ENCODE data around the gene RPL31. TPM values are rescaled to one million over a fixed set of nuclear protein-coding genes. Genes with fewer than 3 reads are reported as not detected.
"Not testable (repeated sequence)": the region's sequence is repeated elsewhere in the genome, so short reads cannot be mapped to it uniquely, and the experiment has no call there.

The RPL31 gene
- total RNA-seq, 6 experiments from 2014 or later: 947 to 1,348 (median 1,137) TPM

DNA sequence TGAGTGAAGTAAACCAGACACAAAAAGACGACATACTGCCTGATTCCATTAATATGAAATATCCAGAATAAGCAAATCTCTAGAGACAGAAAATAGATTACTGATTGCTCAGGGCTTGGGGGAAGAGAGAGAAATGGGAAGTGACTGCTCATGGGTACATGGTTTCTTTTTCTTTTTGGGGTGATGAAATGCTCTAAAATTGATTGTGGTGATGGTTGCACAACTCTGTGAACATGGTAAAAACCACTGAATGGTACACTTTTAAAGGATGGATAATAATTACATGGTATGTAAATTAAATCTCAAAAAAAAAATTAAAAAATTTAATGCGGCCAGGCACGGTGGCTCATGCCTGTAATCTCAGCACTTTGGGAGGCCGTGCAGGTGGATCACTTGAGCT lies 39.3 kb downstream of the RPL31 start:
- H3K4me1 Mint-ChIP-seq (ENCODE audit: low read depth): no peaks in the 10 kb centered on the region
- no peak overlapping the region for H3K4me3 Mint-ChIP-seq
- peaks cover 9% of the 10 kb centered on the region for H3K27me3 Mint-ChIP-seq (ENCODE audit: insufficient read depth)
- TF ChIP-seq, protein P1, sequence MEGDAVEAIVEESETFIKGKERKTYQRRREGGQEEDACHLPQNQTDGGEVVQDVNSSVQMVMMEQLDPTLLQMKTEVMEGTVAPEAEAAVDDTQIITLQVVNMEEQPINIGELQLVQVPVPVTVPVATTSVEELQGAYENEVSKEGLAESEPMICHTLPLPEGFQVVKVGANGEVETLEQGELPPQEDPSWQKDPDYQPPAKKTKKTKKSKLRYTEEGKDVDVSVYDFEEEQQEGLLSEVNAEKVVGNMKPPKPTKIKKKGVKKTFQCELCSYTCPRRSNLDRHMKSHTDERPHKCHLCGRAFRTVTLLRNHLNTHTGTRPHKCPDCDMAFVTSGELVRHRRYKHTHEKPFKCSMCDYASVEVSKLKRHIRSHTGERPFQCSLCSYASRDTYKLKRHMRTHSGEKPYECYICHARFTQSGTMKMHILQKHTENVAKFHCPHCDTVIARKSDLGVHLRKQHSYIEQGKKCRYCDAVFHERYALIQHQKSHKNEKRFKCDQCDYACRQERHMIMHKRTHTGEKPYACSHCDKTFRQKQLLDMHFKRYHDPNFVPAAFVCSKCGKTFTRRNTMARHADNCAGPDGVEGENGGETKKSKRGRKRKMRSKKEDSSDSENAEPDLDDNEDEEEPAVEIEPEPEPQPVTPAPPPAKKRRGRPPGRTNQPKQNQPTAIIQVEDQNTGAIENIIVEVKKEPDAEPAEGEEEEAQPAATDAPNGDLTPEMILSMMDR (IDR thresholded peaks at IDR 0.05): no peak
- DNase-seq: no peak
- no peaks in the 10 kb centered on the region; the same call in 1 of the 2 replicates for H3K36me3 Mint-ChIP-seq (ENCODE audit: low read depth)
- no peak overlapping the region for H3K27ac Mint-ChIP-seq
- H3K9me3 Mint-ChIP-seq: no peaks in the 10 kb centered on the region

DNA sequence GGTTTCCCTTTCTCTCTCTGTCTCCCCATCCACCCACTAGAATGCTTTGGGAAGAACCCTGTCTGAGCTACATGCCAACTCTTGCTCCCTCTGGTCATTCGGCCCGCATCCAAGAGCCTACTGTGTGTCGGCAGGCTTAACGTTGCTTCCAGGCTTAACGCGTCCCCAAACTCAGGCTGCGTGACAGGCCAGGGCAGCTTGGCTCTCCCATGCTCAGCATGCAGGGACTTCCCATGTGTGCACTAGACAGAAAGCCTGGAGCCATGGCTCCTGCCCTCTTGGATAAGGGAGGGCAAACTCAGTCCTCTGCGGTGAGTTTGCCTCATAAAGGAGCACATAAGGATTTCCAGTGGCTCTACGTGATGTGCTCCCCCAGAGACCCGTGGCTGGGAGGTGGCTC lies 43.2 kb downstream of the RPL31 start:
- Mint-ChIP-seq H3K4me1 (ENCODE audit: low read depth) (no peaks in the 10 kb centered on the region), H3K27me3 (ENCODE audit: insufficient read depth) (peaks cover 9% of the 10 kb centered on the region), H3K4me3 (no peak overlapping the region), H3K9me3 (no peaks in the 10 kb centered on the region), H3K36me3 (ENCODE audit: low read depth) (no peaks in the 10 kb centered on the region; the same call in 1 of the 2 replicates), H3K27ac (no peak overlapping the region)
- no peak for DNase-seq
- TF ChIP-seq, protein P1 (IDR thresholded peaks at IDR 0.05): no peak

DNA sequence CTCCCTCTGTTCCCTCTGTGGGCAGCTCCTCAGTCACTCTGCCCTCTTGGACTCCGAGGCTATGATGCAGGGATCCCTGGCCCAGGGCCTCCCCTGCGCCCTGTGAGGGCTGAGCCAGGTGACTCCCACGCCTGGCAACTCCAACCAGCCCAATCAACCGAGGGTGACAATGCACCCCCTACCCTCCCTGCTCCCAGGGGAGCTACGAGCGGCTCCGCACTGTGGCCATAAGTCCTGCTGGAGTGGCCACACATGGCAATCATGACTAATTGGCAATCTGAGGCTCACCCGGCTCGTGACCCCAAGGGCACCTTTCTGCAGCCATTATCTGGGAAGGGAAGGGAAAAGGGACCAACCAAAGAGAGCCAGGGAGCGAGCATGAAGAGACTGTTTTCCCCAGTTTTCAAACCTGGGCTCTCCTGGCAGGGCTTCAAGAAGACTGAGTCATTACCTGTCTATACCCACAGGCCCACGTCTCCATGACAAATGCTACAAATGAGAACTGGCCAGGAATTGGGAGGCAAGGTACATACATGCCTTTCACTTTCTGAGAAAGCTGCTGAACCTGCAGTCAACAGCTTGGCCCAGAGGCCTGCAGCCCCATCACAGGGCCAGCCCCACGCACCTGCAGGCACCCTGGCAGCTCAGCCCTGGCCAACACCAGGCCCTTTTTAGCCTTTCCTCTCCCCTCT lies 45.1 kb downstream of the RPL31 start:
- H3K27me3 Mint-ChIP-seq (ENCODE audit: insufficient read depth): peaks cover 9% of the 10 kb centered on the region
- no peaks in the 10 kb centered on the region for H3K4me1 Mint-ChIP-seq (ENCODE audit: low read depth)
- TF ChIP-seq, protein P1 (IDR thresholded peaks at IDR 0.05): no peak
- no peaks in the 10 kb centered on the region for H3K9me3 Mint-ChIP-seq
- no peaks in the 10 kb centered on the region; the same call in 1 of the 2 replicates for H3K36me3 Mint-ChIP-seq (ENCODE audit: low read depth)
- no peak for DNase-seq
- H3K27ac Mint-ChIP-seq: no peak overlapping the region
- no peak overlapping the region for H3K4me3 Mint-ChIP-seq

DNA sequence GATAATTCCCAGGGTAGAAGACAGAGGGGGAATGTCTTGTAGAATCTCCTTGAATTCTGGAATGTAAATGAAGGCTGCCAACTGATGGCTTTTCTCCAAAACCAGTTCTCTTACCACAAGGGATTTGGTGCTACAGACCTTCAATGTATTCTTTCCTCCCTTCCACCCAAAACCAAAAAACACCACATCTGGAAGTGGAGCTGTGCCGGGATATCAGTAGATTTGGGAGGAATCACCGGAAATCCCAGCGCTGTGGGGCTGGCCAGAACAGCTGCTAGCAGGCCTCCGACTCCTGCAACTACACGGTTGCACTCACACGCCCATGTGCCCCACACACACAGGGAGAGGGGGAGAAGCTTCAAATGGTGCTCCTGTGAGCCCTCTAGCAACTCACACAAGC lies 45.7 kb downstream of the RPL31 start:
- no peak overlapping the region for H3K27ac Mint-ChIP-seq

DNA sequence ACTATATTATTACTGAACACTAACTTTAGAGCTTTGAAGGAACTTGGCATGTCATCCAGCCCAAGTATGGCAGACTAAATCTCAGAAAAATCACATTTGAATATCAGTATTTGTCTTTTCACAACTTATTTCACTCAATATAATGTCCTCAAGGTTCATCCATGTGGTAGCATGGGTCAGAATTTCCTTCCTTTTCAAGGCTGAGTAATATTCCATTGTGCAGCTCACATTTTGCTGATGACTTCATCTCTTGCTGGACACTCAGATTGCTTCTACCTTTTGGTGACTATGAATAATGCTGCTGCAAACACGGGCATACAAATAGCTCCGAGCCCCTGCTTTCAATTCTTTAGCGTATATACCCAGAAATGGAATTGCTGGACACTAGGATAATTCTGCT lies 46.7 kb downstream of the RPL31 start:
- Mint-ChIP-seq H3K27me3 (ENCODE audit: insufficient read depth) (peaks cover 8% of the 10 kb centered on the region), H3K27ac (no peak overlapping the region), H3K36me3 (ENCODE audit: low read depth) (no peaks in the 10 kb centered on the region; the same call in 1 of the 2 replicates), H3K9me3 (no peaks in the 10 kb centered on the region), H3K4me1 (ENCODE audit: low read depth) (no peaks in the 10 kb centered on the region), H3K4me3 (no peak overlapping the region)
- no peak for DNase-seq
- TF ChIP-seq, protein P1 (IDR thresholded peaks at IDR 0.05): no peak

More for the DNA sequence above, 45.7 kb downstream of the RPL31 start:
- no peak for DNase-seq
- TF ChIP-seq, protein P1 (IDR thresholded peaks at IDR 0.05): no peak
- no peaks in the 10 kb centered on the region for H3K4me1 Mint-ChIP-seq (ENCODE audit: low read depth)
- no peaks in the 10 kb centered on the region; the same call in 1 of the 2 replicates for H3K36me3 Mint-ChIP-seq (ENCODE audit: low read depth)
- no peaks in the 10 kb centered on the region for H3K9me3 Mint-ChIP-seq
- peaks cover 9% of the 10 kb centered on the region for H3K27me3 Mint-ChIP-seq (ENCODE audit: insufficient read depth)
- H3K4me3 Mint-ChIP-seq: no peak overlapping the region

DNA sequence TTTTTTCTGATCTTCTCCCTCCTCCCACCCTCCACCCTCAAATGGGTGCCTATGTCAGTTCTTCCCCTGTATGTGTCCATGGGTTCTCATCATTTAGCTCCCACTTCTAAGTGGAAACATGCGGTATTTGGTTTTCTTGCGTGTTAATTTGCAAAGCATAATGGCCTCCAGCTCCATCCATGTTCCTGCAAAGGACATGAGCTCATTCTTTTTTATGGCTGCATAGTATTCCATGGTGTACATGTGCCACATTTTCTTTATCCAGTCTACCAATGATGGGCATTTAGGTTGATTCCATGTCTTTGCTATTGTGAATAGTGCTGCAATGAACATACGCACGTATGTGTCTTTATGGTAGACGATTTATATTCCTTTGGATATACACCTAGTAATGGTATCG lies 48.8 kb downstream of the RPL31 start:
- H3K27me3 Mint-ChIP-seq (ENCODE audit: insufficient read depth); H3K27ac Mint-ChIP-seq; DNase-seq; H3K9me3 Mint-ChIP-seq; H3K4me3 Mint-ChIP-seq; H3K36me3 Mint-ChIP-seq (ENCODE audit: low read depth); H3K4me1 Mint-ChIP-seq (ENCODE audit: low read depth): not testable (repeated sequence)

Measured in HFFc6 (cell line).